NCI-H446 treated with DMSO at 0.1 percent for 48 hours (cell line): ENCODE results near the gene C11orf68.
"Not testable (repeated sequence)": the region's sequence is repeated elsewhere in the genome, so short reads cannot be mapped to it uniquely, and the experiment has no call there.

ENCODE experiments used
- DNase-seq: peaks from one replicate; lab custom pipeline; 2025; lab: John Stamatoyannopoulos, UW

Gene C11orf68

GRCh38 chr11:65918211-65919140, at the start of gene C11orf68:
C11orf68 (minus strand) TSS chr11:65919062; CDS start chr11:65919031, 31 bp downstream.
- no peak for DNase-seq

DNA sequence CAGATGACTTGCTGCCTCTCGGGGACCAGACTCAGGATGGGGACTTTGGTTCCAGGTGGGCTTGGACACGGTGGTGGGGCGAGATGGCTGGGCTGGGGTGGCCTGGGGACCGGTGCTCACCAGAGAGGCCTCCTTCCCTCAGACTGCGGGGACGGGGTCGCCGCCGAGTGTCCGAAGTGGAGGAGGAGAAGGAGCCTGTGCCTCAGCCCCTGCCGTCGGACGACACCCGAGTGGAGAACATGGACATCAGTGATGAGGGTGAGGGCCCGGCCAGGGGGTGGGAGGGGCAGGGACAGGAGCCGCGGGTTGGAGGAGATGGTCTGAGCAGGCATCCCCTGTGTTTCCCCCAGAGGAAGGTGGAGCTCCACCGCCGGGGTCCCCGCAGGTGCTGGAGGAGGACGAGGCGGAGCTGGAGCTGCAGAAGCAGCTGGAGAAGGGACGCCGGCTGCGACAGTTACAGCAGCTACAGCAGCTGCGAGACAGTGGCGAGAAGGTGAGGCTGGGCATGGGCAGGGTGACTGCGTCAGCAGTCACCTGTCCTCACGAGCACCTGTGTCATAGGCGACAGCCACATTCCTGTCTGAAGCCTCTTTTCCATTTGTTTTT, 48.6 kb upstream of the C11orf68 start:
- no peak for DNase-seq

GRCh38 chr11:65965986-65966762, 47.3 kb upstream of the C11orf68 start:
- no peak for DNase-seq

DNA sequence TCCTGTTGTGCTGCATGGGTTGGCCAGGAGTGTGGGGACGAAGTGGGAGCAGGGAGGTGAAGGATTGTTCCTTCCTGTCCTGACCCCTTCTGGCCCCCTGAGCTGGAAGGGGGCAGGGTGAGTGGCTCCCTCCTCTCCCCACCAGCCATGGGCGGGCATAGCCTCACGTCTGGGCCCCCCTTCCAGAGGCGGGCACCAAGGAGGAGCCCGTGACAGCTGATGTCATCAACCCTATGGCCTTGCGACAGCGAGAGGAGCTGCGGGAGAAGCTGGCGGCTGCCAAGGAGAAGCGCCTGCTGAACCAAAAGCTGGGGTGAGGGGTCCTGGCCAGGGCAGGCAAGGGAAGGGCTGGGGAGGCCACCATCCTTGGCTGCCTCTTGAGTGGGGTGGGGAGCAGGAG, 46.0 kb upstream of the C11orf68 start:
- DNase-seq, result no peak

- DNase-seq, result no peak
Measured at GRCh38 chr11:65962141-65962564, 43.3 kb upstream of the C11orf68 start.

DNA sequence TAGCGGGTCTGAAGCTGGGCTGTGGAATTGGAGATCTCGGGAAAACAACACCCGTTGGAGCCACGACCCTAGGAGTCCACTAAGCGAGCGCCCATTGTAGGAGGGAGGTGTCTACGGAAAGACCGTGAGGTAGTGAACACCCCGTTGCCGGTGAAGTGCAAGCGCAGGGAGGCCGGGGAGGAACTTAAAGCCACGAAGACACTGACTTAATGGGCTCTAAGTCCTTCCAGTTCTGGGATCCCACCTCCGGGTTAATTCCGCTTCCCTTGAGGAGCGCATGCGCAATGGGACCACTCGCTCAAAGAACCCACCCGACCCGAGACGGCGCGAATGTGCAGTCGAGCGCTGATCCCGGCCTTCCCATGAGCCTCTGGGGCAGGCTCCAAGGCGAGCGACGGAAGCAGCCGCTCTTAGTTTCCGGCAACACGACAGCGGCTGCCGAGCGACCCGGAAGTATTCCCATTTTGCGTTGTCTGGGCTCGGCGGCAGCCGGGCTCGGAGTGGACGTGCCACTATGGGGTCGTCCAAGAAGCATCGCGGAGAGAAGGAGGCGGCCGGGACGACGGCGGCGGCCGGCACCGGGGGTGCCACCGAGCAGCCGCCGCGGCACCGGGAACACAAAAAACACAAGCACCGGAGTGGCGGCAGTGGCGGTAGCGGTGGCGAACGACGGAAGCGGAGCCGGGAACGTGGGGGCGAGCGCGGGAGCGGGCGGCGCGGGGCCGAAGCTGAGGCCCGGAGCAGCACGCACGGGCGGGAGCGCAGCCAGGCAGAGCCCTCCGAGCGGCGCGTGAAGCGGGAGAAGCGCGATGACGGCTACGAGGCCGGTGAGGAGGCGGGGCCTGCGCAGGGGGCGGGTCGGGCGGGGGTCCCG, 42.6 kb upstream of the C11orf68 start, which contains the start of gene SART1:
SART1 (plus strand) TSS at position 468 of the 874 bp plus-strand sequence; CDS start at position 515, 47 bp downstream.
- DNase-seq, result peak; percentile 98

GRCh38 chr11:65960824-65961266, 42.0 kb upstream of the C11orf68 start:
- DNase-seq, result no peak

GRCh38 chr11:65958774-65959420, 40.0 kb upstream of the C11orf68 start:
- DNase-seq, result no peak

DNA sequence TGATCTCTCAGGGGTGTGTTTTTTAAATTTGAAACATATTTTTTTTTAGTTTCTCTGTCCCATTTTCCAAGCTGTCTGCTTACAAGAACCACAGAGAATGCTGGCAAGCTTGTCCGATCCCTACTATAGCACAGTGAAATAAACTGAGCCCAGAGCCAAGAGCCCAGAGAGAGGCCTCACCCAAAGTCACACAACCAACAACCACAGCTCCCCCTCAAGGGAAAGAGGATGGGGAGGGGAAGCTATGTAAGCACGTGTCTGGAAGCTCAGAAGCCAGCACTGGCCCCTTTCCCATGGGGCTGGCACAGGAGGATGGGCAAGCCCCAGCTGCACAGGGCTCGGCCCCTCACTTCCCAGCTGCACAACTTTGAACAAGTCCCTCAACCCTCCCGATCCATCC, 39.4 kb upstream of the C11orf68 start:
- no peak for DNase-seq

DNA sequence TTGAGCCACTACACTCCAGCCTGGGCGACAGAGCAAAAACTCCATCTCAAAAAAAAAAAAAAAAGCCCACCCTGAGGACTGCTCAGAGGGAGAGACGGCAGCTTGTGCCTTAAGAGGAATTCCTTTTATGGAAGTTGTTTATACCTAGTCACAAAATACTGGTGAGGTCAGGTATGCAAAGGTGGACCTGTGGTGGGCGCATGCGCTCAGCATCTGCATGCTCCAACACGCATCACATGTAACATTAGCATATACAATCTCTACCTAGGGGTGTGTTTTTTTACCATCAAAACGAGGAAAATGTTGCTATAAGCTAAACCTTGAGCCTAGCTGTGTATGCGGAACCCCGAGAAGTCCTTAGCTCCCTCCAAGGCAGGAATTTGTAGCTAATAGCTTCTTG, 35.9 kb upstream of the C11orf68 start:
- no peak for DNase-seq

DNA sequence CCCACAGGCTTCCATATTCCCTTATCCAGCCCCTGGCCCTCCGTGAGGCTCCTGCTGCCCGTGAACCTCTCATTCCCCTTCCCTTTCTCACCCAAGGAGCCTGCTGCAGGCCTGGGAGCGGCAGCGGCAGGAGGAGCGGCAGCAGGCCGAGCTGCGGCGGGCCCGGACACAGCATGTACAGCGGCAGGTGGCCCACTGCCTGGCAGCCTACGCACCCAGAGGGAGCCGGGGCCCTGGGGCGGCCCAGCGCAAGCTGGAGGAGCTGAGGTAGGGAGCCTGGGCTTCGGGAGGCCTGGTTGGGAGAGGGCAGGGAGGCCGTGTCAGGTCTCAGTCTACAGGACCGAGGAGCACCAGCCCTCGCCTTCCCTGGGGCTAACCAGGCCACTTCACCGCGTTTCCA, 34.6 kb upstream of the C11orf68 start:
- DNase-seq, result no peak

- DNase-seq, result no peak
Measured at GRCh38 chr11:65952052-65952521, 33.2 kb upstream of the C11orf68 start.

- DNase-seq, result not testable (repeated sequence)
Measured at GRCh38 chr11:65951641-65952040, 32.8 kb upstream of the C11orf68 start.

GRCh38 chr11:65950711-65951110, 31.8 kb upstream of the C11orf68 start:
- not testable (repeated sequence) for DNase-seq

GRCh38 chr11:65947603-65948125, 28.8 kb upstream of the C11orf68 start:
- DNase-seq, result no peak

GRCh38 chr11:65947133-65947532, 28.3 kb upstream of the C11orf68 start:
- DNase-seq, result no peak

GRCh38 chr11:65946655-65947054, 27.8 kb upstream of the C11orf68 start:
- DNase-seq, result no peak

- DNase-seq, result no peak
Measured at GRCh38 chr11:65945941-65946558, 27.2 kb upstream of the C11orf68 start.

DNA sequence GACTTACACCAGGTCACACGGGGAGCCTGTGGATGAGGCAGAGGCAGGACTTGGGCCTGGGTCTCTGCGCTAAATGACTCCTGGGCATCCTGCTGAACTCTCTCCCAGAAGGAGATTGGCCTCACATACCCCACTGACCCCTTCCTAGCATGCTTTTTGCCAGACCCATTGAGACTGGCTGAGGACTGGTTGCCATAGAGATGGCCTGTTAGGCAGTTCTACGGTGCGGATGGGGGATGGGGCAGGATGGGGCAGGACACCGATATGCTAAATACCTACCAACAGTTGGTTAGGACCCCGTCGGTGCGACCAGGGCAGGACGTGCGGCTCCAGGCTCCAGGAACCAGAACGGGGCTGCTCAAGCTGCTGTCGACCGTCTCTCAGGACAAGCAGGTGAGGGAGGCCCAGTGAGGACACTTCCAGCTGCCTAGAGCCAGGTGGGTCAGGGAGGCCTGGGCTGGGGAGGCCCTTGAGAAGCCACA, 26.6 kb upstream of the C11orf68 start, which contains the start of gene TSGA10IP:
TSGA10IP (plus strand) TSS at position 51 of the 482 bp plus-strand sequence; CDS start at position 247, 196 bp downstream.
- no peak for DNase-seq

DNA sequence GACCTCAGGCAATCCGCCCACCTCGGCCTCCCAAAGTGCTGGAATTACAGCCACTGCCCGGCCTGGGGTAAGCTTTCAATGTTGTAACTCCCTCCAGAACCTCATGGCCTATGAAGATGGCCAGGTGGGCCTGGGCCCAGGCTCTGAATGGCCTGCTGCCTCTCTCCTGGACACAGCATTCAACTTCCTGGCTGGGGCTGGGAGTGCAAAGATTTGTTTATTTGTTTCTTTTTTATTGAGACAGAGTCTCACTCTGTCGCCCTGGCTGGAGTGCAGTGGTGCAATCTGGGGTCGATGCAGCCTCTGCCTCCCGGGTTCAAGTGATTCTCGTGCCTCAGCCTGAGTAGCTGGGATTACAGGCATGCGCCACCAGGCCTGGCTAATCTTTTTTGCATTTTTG, 25.9 kb upstream of the C11orf68 start:
- no peak for DNase-seq
